K562 (cell line): ENCODE measurements around the gene MVB12B. TPM values are rescaled to one million over a fixed set of nuclear protein-coding genes. Genes with fewer than 3 reads are reported as not detected.

Experiments
- ATAC-seq: fragments of 200-7000 bp; cut with Tn5 transposase; 3 replicates; pipeline ENCODE4 v1.9.1; 2020; ENCODE audit warnings: moderate library complexity
- BruUV-seq: library from RNA; stranded (reverse); fragments of 400-500 nt; replicated peaks from 2 replicates; lab custom pipeline; 2021; lab: Mats Ljungman, UMichigan
- CTCF ChIA-PET: fragments of 300-600 bp; formaldehyde crosslinking; extraction: SDS; loops from one replicate; lab custom pipeline; 2021; ENCODE audit warnings: low intra/inter-chr PET ratio; lab: Yijun Ruan, JAX
- POLR2A ChIA-PET: fragments of 300-600, 350-650 bp; sonication (Branson Sonifier 250); formaldehyde crosslinking; extraction: SDS; loops from one replicate; lab custom pipeline; 2021; ENCODE audit warnings: antibody characterized with exemption, inconsistent platforms; lab: Yijun Ruan, JAX
- DNase-seq, 4 experiments: peaks; one replicate each; pipeline versions ENCODE4 v3.0.0 to v3.0.0-alpha.2; 2011 to 2018; ENCODE audit warnings: low spot score in 3 of 4, mixed read lengths in 3 of 4; ENCODE audit errors: extremely low read depth in 1 of 4
- FAIRE-seq: peaks from 2 replicates; lab custom pipeline; 2011; peaks lifted over from hg19 to GRCh38; lab: Jason Lieb, UNC
- H2AFZ ChIP-seq: 2 replicates; pipeline ENCODE4 v1.6.0; 2011; ENCODE audit warnings: low read depth, low read length, control low read depth, inconsistent platforms
- H3K27ac ChIP-seq: fragments of 200-600 bp; 3 replicates; pipeline ENCODE4 v1.8.0; 2011; ENCODE audit warnings: low read depth, mild to moderate bottlenecking, control low read depth, inconsistent platforms, low read length, moderate library complexity, mixed read lengths; ENCODE audit errors: extremely low read depth
- H3K27me3 ChIP-seq, 2 experiments: fragments of 300-600 bp in 1 of 2; 2 replicates in 1 of 2; 3 replicates in 1 of 2; pipeline versions ENCODE4 v1.6.0 to v1.8.0; 2011; ENCODE audit warnings: inconsistent platforms in 2 of 2, low read length in 2 of 2, mild to moderate bottlenecking in 1 of 2, mixed read lengths in 1 of 2, moderate library complexity in 1 of 2; ENCODE audit not compliant: control insufficient read depth in 2 of 2, insufficient read depth in 2 of 2
- H3K36me3 ChIP-seq: fragments of 300-600 bp; 3 replicates; pipeline ENCODE4 v1.8.0; 2011; ENCODE audit warnings: mild to moderate bottlenecking, low read length, inconsistent platforms; ENCODE audit not compliant: control insufficient read depth, insufficient read depth
- H3K4me1 ChIP-seq, 2 experiments: fragments of 200-600 bp in 1 of 2; replicated peaks in 1 of 2; 2 replicates in 1 of 2; 3 replicates in 1 of 2; pipeline versions ENCODE4 v1.5.1 to v1.8.0; 2011; ENCODE audit warnings: inconsistent platforms in 2 of 2, low read length in 2 of 2, mild to moderate bottlenecking in 1 of 2, mixed read lengths in 1 of 2, moderate library complexity in 1 of 2; ENCODE audit not compliant: control insufficient read depth in 2 of 2, insufficient read depth in 2 of 2
- H3K4me2 ChIP-seq: 2 replicates; pipeline ENCODE4 v1.6.1; 2011; ENCODE audit warnings: low read length, control low read depth, inconsistent platforms, mixed read lengths; ENCODE audit not compliant: insufficient read depth
- H3K4me3 ChIP-seq: fragments of 200-600 bp; sonication (generic), shearing (Covaris generic); 2 replicates; pipeline ENCODE4 v1.5.1; 2016; ENCODE audit warnings: control low read depth, inconsistent platforms
- H3K79me2 ChIP-seq: fragments of 200-600 bp; 3 replicates; pipeline ENCODE4 v1.8.0; 2011; ENCODE audit warnings: low read length, inconsistent platforms; ENCODE audit not compliant: control insufficient read depth, insufficient read depth
- H3K9ac ChIP-seq, 2 experiments: 2 replicates each; pipeline versions ENCODE4 v1.6.0 to v1.6.1; 2011; ENCODE audit warnings: low read depth in 2 of 2, low read length in 2 of 2, control low read depth in 1 of 2, inconsistent platforms in 1 of 2, mild to moderate bottlenecking in 1 of 2, mixed read lengths in 1 of 2; ENCODE audit not compliant: insufficient read depth in 1 of 2
- H3K9me1 ChIP-seq: one replicate; pipeline ENCODE4 v1.6.0; 2011; ENCODE audit warnings: inconsistent platforms, mild to moderate bottlenecking, low read length, moderate library complexity; ENCODE audit not compliant: control insufficient read depth, insufficient read depth
- H3K9me3 ChIP-seq: replicated peaks from 2 replicates; pipeline ENCODE4 v1.5.1; 2011; ENCODE audit warnings: low read depth, low read length, inconsistent platforms; ENCODE audit not compliant: control insufficient read depth, insufficient read depth
- H4K20me1 ChIP-seq: replicated peaks from 2 replicates; pipeline ENCODE4 v1.6.1; 2011; ENCODE audit warnings: low read length, inconsistent platforms, mixed read lengths; ENCODE audit not compliant: control insufficient read depth, insufficient read depth
- HSF4 ChIP-seq: fragments of 250-450 bp; sonication (Bioruptor Pico); IDR thresholded peaks from 2 replicates; pipeline ENCODE4 v2.1.2; 2022; ENCODE audit warnings: mild to moderate bottlenecking, moderate library complexity, borderline replicate concordance
- ID3 ChIP-seq, 2 experiments: fragments of 250-450 bp in 1 of 2; fragments of 450-650 bp in 1 of 2; sonication (Bioruptor Pico) in 1 of 2; IDR thresholded peaks; 2 replicates each; pipeline versions ENCODE4 v1.6.1 to v1.8.0; 2016 to 2021; ENCODE audit warnings: mild to moderate bottlenecking in 2 of 2, moderate library complexity in 2 of 2, missing compliant biosample characterization in 1 of 2, missing genetic modification characterization in 1 of 2
- IRF2 ChIP-seq: sonication (generic); formaldehyde crosslinking; IDR thresholded peaks from 2 replicates; pipeline ENCODE4 v1.8.1; 2022; ENCODE audit warnings: mild to moderate bottlenecking, missing genetic modification reagents
- MAFF ChIP-seq: IDR thresholded peaks from 2 replicates; pipeline ENCODE4 v1.6.1; 2012; ENCODE audit warnings: low read length, improper control_type of control experiment
- NCOR1 ChIP-seq: fragments of 450-650 bp; IDR thresholded peaks from 2 replicates; pipeline ENCODE4 v1.6.1; 2016; ENCODE audit warnings: mild to moderate bottlenecking, moderate library complexity
- NEUROD1 ChIP-seq: fragments of 150-350 bp; IDR thresholded peaks from 2 replicates; pipeline ENCODE4 v1.6.1; 2014; ENCODE audit warnings: borderline replicate concordance, low read length, low read depth; ENCODE audit not compliant: partially characterized antibody
- NFRKB ChIP-seq: fragments of 450-650 bp; IDR thresholded peaks from 2 replicates; pipeline ENCODE4 v1.6.1; 2016; ENCODE audit warnings: low read depth
- RAD21 ChIP-seq, 2 experiments: fragments of 250-450 bp in 1 of 2; fragments of 450-650 bp in 1 of 2; sonication (Bioruptor Pico) in 1 of 2; formaldehyde crosslinking in 1 of 2; IDR thresholded peaks in 1 of 2; conservative IDR thresholded peaks in 1 of 2; 2 replicates each; pipeline versions ENCODE4 v1.4.0 to v1.8.0; 2020 to 2022; ENCODE audit warnings: mild to moderate bottlenecking in 2 of 2, moderate library complexity in 1 of 2
- RFX5 ChIP-seq: IDR thresholded peaks from 2 replicates; pipeline ENCODE4 v1.6.1; 2011; ENCODE audit warnings: low read depth, mild to moderate bottlenecking, improper control_type of control experiment, low read length
- SAFB ChIP-seq: fragments of 200-400 bp; formaldehyde crosslinking; IDR thresholded peaks from 2 replicates; pipeline ENCODE4 v1.6.1; 2017; ENCODE audit warnings: low read depth, low read length, borderline replicate concordance
- SNRNP70 ChIP-seq: fragments of 200-400 bp; formaldehyde crosslinking; optimal IDR thresholded peaks from 2 replicates; pipeline ENCODE3; 2017; ENCODE audit warnings: low read depth, low read length
- TCF15 ChIP-seq: fragments of 250-450 bp; sonication (Bioruptor Pico); IDR thresholded peaks from 2 replicates; pipeline ENCODE4 v1.8.0; 2022; ENCODE audit warnings: moderate library complexity, mild to moderate bottlenecking, inconsistent platforms
- XRCC4 ChIP-seq: IDR thresholded peaks from one replicate; pipeline ENCODE4 v1.6.1; 2011; ENCODE audit not compliant: insufficient read depth, insufficient read length; ENCODE audit errors: extremely low read depth
- ZKSCAN8 ChIP-seq: fragments of 200-800 bp; sonication (Bioruptor generic); IDR thresholded peaks from 2 replicates; pipeline ENCODE4 v1.6.1; 2016; ENCODE audit warnings: missing genetic modification characterization, missing compliant biosample characterization
- WGBS: fragments of 100-300 bp; shearing (Covaris generic); methylation state at CpG from one replicate; pipeline ENCODE4 v1.1.6; 2016; ENCODE audit warnings: low coverage, mixed read lengths; ENCODE audit not compliant: insufficient coverage; ENCODE audit errors: missing lambda C conversion rate; 5-methylcytosine and 5-hydroxymethylcytosine counted together
- in situ Hi-C: fragments of 300-500 bp; cut with MboI; formaldehyde crosslinking; loops from 4 replicates; pipeline ENCODE4 v1.15.0; 2018; ENCODE audit warnings: inconsistent platforms, mixed read lengths
- intact Hi-C: fragments of 100-400 bp; cut with micrococcal nuclease; formaldehyde crosslinking; loops from 2 replicates; pipeline ENCODE4 v1.14.2; 2022
- polyA plus RNA-seq, 8 experiments: library from polyadenylated mRNA; depleted of rRNA in 4 of 8; stranded (reverse) in 5 of 8; unstranded in 3 of 8; fragments of >200 nt; fragmentation: Nextera tagmentation in 2 of 8; fragmentation: Illumina TruSeq in 1 of 8; extraction: Ambion mirVana in 2 of 8; extraction: Trizol in 1 of 8; gene quantifications; 2 replicates each; pipeline versions ENCODE4 v1.2.1 to v1.2.3, GENCODE V29; 2011 to 2014; ENCODE audit warnings: inconsistent platforms in 1 of 8, missing spikeins in 1 of 8
- total RNA-seq, 7 experiments: library from RNA; depleted of rRNA in 6 of 7; stranded (reverse); fragments of >200 nt in 6 of 7; fragmentation: Illumina TruSeq in 2 of 7; extraction: Trizol in 2 of 7; gene quantifications; 2 replicates each; pipeline versions ENCODE4 v1.2.1 to v1.2.3, GENCODE V29; 2011 to 2021; ENCODE audit warnings: low replicate concordance in 1 of 7

Gene MVB12B
- total and polyA plus RNA-seq, 9 of the 15 experiments (the other 6 are each of a cell fraction or from before 2014, with no cell fraction given), result not detected

GRCh38 chr9:126294331-126295081 is 32.1 kb upstream of the MVB12B start:
- no peak for TF ChIP-seq IRF2 (CRISPR knock-in tag)
- no peak for TF ChIP-seq SNRNP70
- TF ChIP-seq ZKSCAN8, result peak; percentile 74; the same call in 1 of the 2 replicates
- no peak for TF ChIP-seq NFRKB
- TF ChIP-seq, all 486 proteins: peak for 1
- Histone ChIP-seq H3K27me3 (peaks cover 0 to 22% of the 10 kb centered on the region in 2 experiments; a peak in 3 of 5 replicates), H3K9me3 (no peaks in the 10 kb centered on the region), H3K27ac (no peak overlapping the region), H2AFZ (no peak overlapping the region), H3K4me1 (peaks cover 0 to 5% of the 10 kb centered on the region in 2 experiments; a peak in 1 of 5 replicates), H3K4me3 (no peak overlapping the region), H3K36me3 (no peaks in the 10 kb centered on the region), H3K4me2 (no peak overlapping the region), H4K20me1 (peaks cover 4% of the 10 kb centered on the region; the same call in 1 of the 2 replicates), H3K9me1 (no peaks in the 10 kb centered on the region), H3K9ac (no peak overlapping the region), H3K79me2 (no peaks in the 10 kb centered on the region)
- ChIA-PET POLR2A (no interaction called here), CTCF (no interaction called here)
- intact Hi-C loops (no loop called here), in situ Hi-C loops (no loop called here)
- no peak for DNase-seq
- no TSS peak for BruUV-seq
- FAIRE-seq, result no peak
- ATAC-seq, result no peak
- WGBS, result 2% methylated on average over 15 of the region's 15 CpGs

GRCh38 chr9:126295082-126295477 is 31.5 kb upstream of the MVB12B start:
- peaks cover 0 to 22% of the 10 kb centered on the region in 2 experiments; a peak in 3 of 5 replicates for H3K27me3 ChIP-seq
- no peaks in the 10 kb centered on the region for H3K9me1 ChIP-seq
- intact Hi-C loops (no loop called here), in situ Hi-C loops (no loop called here)
- BruUV-seq, result no TSS peak
- WGBS, result 2% methylated on average over 5 of the region's 5 CpGs
- FAIRE-seq (no peak), DNase-seq (no peak), ATAC-seq (no peak)
- ChIA-PET CTCF (no interaction called here), POLR2A (no interaction called here)
- no peak overlapping the region for H3K4me3 ChIP-seq
- peaks cover 4% of the 10 kb centered on the region; the same call in 1 of the 2 replicates for H4K20me1 ChIP-seq
- H3K4me1 ChIP-seq, result peaks cover 0 to 5% of the 10 kb centered on the region in 2 experiments; a peak in 1 of 5 replicates
- no peak overlapping the region for H3K27ac ChIP-seq
- H2AFZ ChIP-seq, result no peak overlapping the region
- no peak overlapping the region for H3K4me2 ChIP-seq
- no peaks in the 10 kb centered on the region for H3K36me3 ChIP-seq
- H3K9me3 ChIP-seq, result no peaks in the 10 kb centered on the region
- no peak overlapping the region for H3K9ac ChIP-seq
- H3K79me2 ChIP-seq, result no peaks in the 10 kb centered on the region
- TF ChIP-seq SAFB (no peak), TCF15 (CRISPR knock-in tag) (no peak), MAFF (no peak), HSF4 (CRISPR knock-in tag) (no peak), XRCC4 (no peak), RFX5 (no peak), ID3 (CRISPR knock-in tag; IDR thresholded peaks at IDR 0.05) (no peak), ID3 (tag; IDR thresholded peaks at IDR 0.05) (no peak), NCOR1 (no peak), RAD21 (CRISPR knock-in tag; conservative IDR thresholded peaks at IDR 0.05 in 1 of 2, IDR thresholded peaks at IDR 0.05 in 1 of 2) (no peak), NEUROD1 (no peak)
